Kidney (tissue), 14 donors: ENCODE data around the gene MATN1. TPM values are rescaled to one million over a fixed set of nuclear protein-coding genes. Genes with fewer than 3 reads are reported as not detected.

Experiments
- DNase-seq, 5 donors: peaks; one replicate each; pipeline ENCODE4 v3.0.0-alpha.2; 2013 to 2020
- FAIRE-seq: peaks from 2 replicates; lab custom pipeline; 2012; peaks lifted over from hg19 to GRCh38; lab: Jason Lieb, UNC
- H3K27ac ChIP-seq, 2 donors: one replicate each; pipeline ENCODE4 v1.7.0; 2013; ENCODE audit warnings: low read depth in 2 of 2, low read length in 2 of 2, inconsistent platforms in 1 of 2
- H3K27me3 ChIP-seq: one replicate; pipeline ENCODE4 v1.7.1; 2013; ENCODE audit warnings: low read length, inconsistent platforms; ENCODE audit not compliant: control insufficient read depth, insufficient read depth
- H3K36me3 ChIP-seq, 3 donors: one replicate each; pipeline versions ENCODE4 v1.7.0 to v1.7.1; 2013; ENCODE audit warnings: low read length in 3 of 3, control low read depth in 1 of 3, inconsistent platforms in 1 of 3; ENCODE audit not compliant: insufficient read depth in 3 of 3, control insufficient read depth in 2 of 3
- H3K4me1 ChIP-seq, 3 donors: one replicate each; pipeline versions ENCODE4 v1.7.0 to v1.7.1; 2013; ENCODE audit warnings: low read length in 3 of 3, inconsistent platforms in 1 of 3, low read depth in 1 of 3; ENCODE audit not compliant: control insufficient read depth in 2 of 3, insufficient read depth in 2 of 3
- H3K4me3 ChIP-seq, 3 donors: one replicate each; pipeline versions ENCODE4 v1.7.0 to v1.8.1; 2013; ENCODE audit warnings: low read length in 3 of 3, control low read depth in 1 of 3, inconsistent platforms in 1 of 3
- H3K9ac ChIP-seq, 3 donors: one replicate each; pipeline versions ENCODE4 v1.7.0 to v1.7.1; 2013; ENCODE audit warnings: low read length in 3 of 3, control low read depth in 1 of 3, inconsistent platforms in 1 of 3
- H3K9me3 ChIP-seq, 3 donors: one replicate each; pipeline versions ENCODE4 v1.7.0 to v1.7.1; 2013; ENCODE audit warnings: low read length in 3 of 3, control low read depth in 1 of 3, inconsistent platforms in 1 of 3; ENCODE audit not compliant: control insufficient read depth in 2 of 3, insufficient read depth in 1 of 3
- CTCF ChIP-seq: IDR thresholded peaks from 3 replicates; pipeline ENCODE4 v1.5.1; 2012; ENCODE audit warnings: mild to moderate bottlenecking, moderate library complexity, borderline replicate concordance; ENCODE audit not compliant: insufficient read depth; ENCODE audit errors: extremely low read depth
- intact Hi-C: fragments of 100-400 bp; cut with DNase I; formaldehyde crosslinking; loops from one replicate; pipeline ENCODE4 v1.11.1; 2022
- polyA plus RNA-seq: library from polyadenylated mRNA; stranded (reverse); fragments of 350-450 nt; fragmentation: Illumina TruSeq; extraction: RNeasy Lipid Tissue Mini Kit (QIAGEN cat#74804); gene quantifications from one replicate; pipeline ENCODE4 v1.2.3, GENCODE V29; 2014; ENCODE audit warnings: low read depth, low replicate concordance; ENCODE audit not compliant: insufficient read depth
- total RNA-seq: library from RNA; stranded (reverse); fragmentation: NEBNext Ultra II Directional; extraction: Animal tissue kit (Norgen Biotek cat#: 25700); gene quantifications from one replicate; pipeline ENCODE4 v1.2.1, GENCODE V29; 2021
- donor health status: control.
- donor health status: control.
- donor health status: control.
- donor health status: control.
- donor health status: control.
- donor health status: DM: yes; HTN: yes; CAD: no.
- donor health status: Normal renal cell carcinoma (clear cell type).

Gene MATN1
- total and polyA plus RNA-seq, 2 donors from 2014 or later: 0.13 TPM; not detected in 1

GRCh38 chr1:30732277-30732996, 9.1 kb upstream of the MATN1 start:
- no peaks in the 10 kb centered on the region for H3K36me3 ChIP-seq
- peak in 1 of 5 donors; percentile 68 for DNase-seq
- no peak overlapping the region for H3K9ac ChIP-seq
- H3K4me3 ChIP-seq: no peak overlapping the region
- intact Hi-C loops: no loop called here
- H3K4me1 ChIP-seq: peaks cover 0 to 3% (median 3%) of the 10 kb centered on the region in 3 donors
- no peaks in the 10 kb centered on the region for H3K9me3 ChIP-seq
- no peak for TF ChIP-seq CTCF
- FAIRE-seq: no peak
- no peaks in the 10 kb centered on the region for H3K27me3 ChIP-seq
- H3K27ac ChIP-seq: no peak overlapping the region

GRCh38 chr1:30731806-30732276, 8.5 kb upstream of the MATN1 start:
- peak in 1 of 5 donors; percentile 52 for DNase-seq
- no peak for FAIRE-seq
- no peaks in the 10 kb centered on the region for H3K36me3 ChIP-seq
- intact Hi-C loops: no loop called here
- no peak for TF ChIP-seq CTCF
- H3K4me1 ChIP-seq: peaks cover 0 to 3% (median 3%) of the 10 kb centered on the region in 3 donors
- H3K4me3 ChIP-seq: no peak overlapping the region
- H3K9ac ChIP-seq: no peak overlapping the region
- no peak overlapping the region for H3K27ac ChIP-seq
- no peaks in the 10 kb centered on the region for H3K9me3 ChIP-seq
- no peaks in the 10 kb centered on the region for H3K27me3 ChIP-seq

DNA sequence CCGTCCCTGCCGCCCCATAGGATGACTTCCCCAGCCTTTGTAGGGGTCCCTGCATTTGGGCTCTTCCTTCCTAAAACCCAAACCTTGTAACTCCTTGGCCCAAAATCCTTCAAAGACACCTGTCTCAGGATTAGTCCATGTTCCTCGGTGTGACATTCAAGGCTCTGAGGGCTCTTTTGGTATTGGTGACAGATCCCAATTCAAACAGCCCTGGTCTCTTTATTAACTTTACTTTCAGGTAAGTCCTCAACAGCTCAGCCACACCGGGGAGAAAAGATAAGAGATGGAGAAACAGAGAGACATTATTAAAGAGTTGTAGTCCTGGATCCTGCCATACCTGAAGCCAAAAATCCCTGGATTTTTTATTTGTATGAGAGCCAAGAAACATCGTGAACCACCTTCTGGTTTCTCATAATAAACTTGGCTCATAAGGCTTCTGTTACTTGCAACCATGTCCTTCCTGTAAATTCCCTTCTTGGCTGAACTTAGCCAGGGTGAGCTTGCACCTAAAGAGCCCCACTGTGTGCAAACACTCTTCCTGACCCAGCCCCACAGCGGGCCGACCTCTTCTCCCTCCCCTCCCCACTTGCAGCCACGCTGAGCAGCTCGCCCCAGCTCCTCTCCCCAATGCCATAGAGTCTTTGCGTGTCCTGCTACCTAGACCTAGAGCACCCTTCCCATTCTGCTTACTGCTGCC, 7.9 kb upstream of the MATN1 start:
- no peak overlapping the region for H3K27ac ChIP-seq
- intact Hi-C loops: no loop called here
- peaks cover 0 to 3% (median 3%) of the 10 kb centered on the region in 3 donors for H3K4me1 ChIP-seq
- H3K9me3 ChIP-seq: no peaks in the 10 kb centered on the region
- no peak overlapping the region for H3K9ac ChIP-seq
- H3K36me3 ChIP-seq: no peaks in the 10 kb centered on the region
- H3K27me3 ChIP-seq: no peaks in the 10 kb centered on the region
- DNase-seq (no peak), FAIRE-seq (no peak)
- TF ChIP-seq CTCF: no peak
- H3K4me3 ChIP-seq: no peak overlapping the region
